ENCODE data around the gene COX7A2L. TPM values are rescaled to one million over a fixed set of nuclear protein-coding genes. Genes with fewer than 3 reads are reported as not detected.

COX7A2L gene
- polyA plus RNA-seq, 1 donor (not counting 4 experiments of a cell fraction or from before 2014, with no cell fraction given): 172 TPM

GRCh38 chr2:42364658-42365057 is 3.6 kb upstream of the COX7A2L start:
- Histone ChIP-seq H3K36me3 (ENCODE audit: control insufficient read depth in 2 of 2, extremely low read depth in 1 of 2, insufficient read depth in 2 of 2, low read length in 2 of 2) (no peaks in the 10 kb centered on the region), H3K79me2 (ENCODE audit: control insufficient read depth, insufficient read depth, low read length) (peaks cover 14% of the 10 kb centered on the region), H3K4me3 (ENCODE audit: control insufficient read depth in 2 of 3, extremely low read depth in 1 of 3, insufficient read depth in 2 of 3, low read depth in 1 of 3, low read length in 3 of 3) (no peak overlapping the region), H3K4me2 (ENCODE audit: control insufficient read depth, extremely low read depth, insufficient read depth, low read depth, low read length) (no peak overlapping the region), H3K27ac (ENCODE audit: control insufficient read depth, insufficient read depth, low read length) (no peak overlapping the region), H4K20me1 (ENCODE audit: control insufficient read depth, extremely low read depth, insufficient read depth, low read length) (no peaks in the 10 kb centered on the region), H3K4me1 (ENCODE audit: control insufficient read depth, extremely low read depth, insufficient read depth, low read length) (peaks cover 28% of the 10 kb centered on the region), H2AFZ (ENCODE audit: control insufficient read depth, low read length) (no peak overlapping the region), H3K9me1 (ENCODE audit: control insufficient read depth, extremely low read depth, insufficient read depth, low read length) (no peaks in the 10 kb centered on the region), H3K9me3 (ENCODE audit: control insufficient read depth, low read depth, low read length) (no peaks in the 10 kb centered on the region), H3K9ac (ENCODE audit: control insufficient read depth, extremely low read depth, insufficient read depth, low read length) (no peak overlapping the region), H3K27me3 (ENCODE audit: control insufficient read depth, extremely low read depth, insufficient read depth, low read length) (no peaks in the 10 kb centered on the region)
- FAIRE-seq: no peak
- dilution Hi-C loops (cut with MboI; ENCODE audit: extremely low pct_ligation_motif_present, low sequenced_read_pairs): no loop called here
- TF ChIP-seq EZH2 (IDR thresholded peaks at IDR 0.05; ENCODE audit: low read length) (no peak), CTCF (optimal IDR thresholded peaks at IDR 0.05 in 1 of 3, IDR thresholded peaks at IDR 0.05 in 1 of 3, conservative IDR thresholded peaks at IDR 0.05 in 1 of 3; ENCODE audit: extremely low read depth in 1 of 3, insufficient read depth in 2 of 3, low read length in 3 of 3) (no peak)
- DNase-seq (ENCODE audit: low read depth, low spot score): no peak

GRCh38 chr2:42363413-42363812 is 2.4 kb upstream of the COX7A2L start:
- no peaks in the 10 kb centered on the region for H3K36me3 ChIP-seq (ENCODE audit: control insufficient read depth in 2 of 2, extremely low read depth in 1 of 2, insufficient read depth in 2 of 2, low read length in 2 of 2)
- H2AFZ ChIP-seq (ENCODE audit: control insufficient read depth, low read length): no peak overlapping the region
- no peak for TF ChIP-seq CTCF (optimal IDR thresholded peaks at IDR 0.05 in 1 of 3, IDR thresholded peaks at IDR 0.05 in 1 of 3, conservative IDR thresholded peaks at IDR 0.05 in 1 of 3; ENCODE audit: extremely low read depth in 1 of 3, insufficient read depth in 2 of 3, low read length in 3 of 3)
- no peak for TF ChIP-seq EZH2 (IDR thresholded peaks at IDR 0.05; ENCODE audit: low read length)
- H3K9me1 ChIP-seq (ENCODE audit: control insufficient read depth, extremely low read depth, insufficient read depth, low read length): no peaks in the 10 kb centered on the region
- H3K4me3 ChIP-seq (ENCODE audit: control insufficient read depth in 2 of 3, extremely low read depth in 1 of 3, insufficient read depth in 2 of 3, low read depth in 1 of 3, low read length in 3 of 3): no peak overlapping the region
- H3K27me3 ChIP-seq (ENCODE audit: control insufficient read depth, extremely low read depth, insufficient read depth, low read length): no peaks in the 10 kb centered on the region
- peaks cover 26% of the 10 kb centered on the region for H3K79me2 ChIP-seq (ENCODE audit: control insufficient read depth, insufficient read depth, low read length)
- no peak overlapping the region for H3K9ac ChIP-seq (ENCODE audit: control insufficient read depth, extremely low read depth, insufficient read depth, low read length)
- dilution Hi-C loops (cut with MboI; ENCODE audit: extremely low pct_ligation_motif_present, low sequenced_read_pairs): no loop called here
- no peak overlapping the region for H3K27ac ChIP-seq (ENCODE audit: control insufficient read depth, insufficient read depth, low read length)
- no peaks in the 10 kb centered on the region for H4K20me1 ChIP-seq (ENCODE audit: control insufficient read depth, extremely low read depth, insufficient read depth, low read length)
- no peak for FAIRE-seq
- no peaks in the 10 kb centered on the region for H3K9me3 ChIP-seq (ENCODE audit: control insufficient read depth, low read depth, low read length)
- H3K4me2 ChIP-seq (ENCODE audit: control insufficient read depth, extremely low read depth, insufficient read depth, low read depth, low read length): no peak overlapping the region
- no peak for DNase-seq (ENCODE audit: low read depth, low spot score)
- peaks cover 19% of the 10 kb centered on the region for H3K4me1 ChIP-seq (ENCODE audit: control insufficient read depth, extremely low read depth, insufficient read depth, low read length)

Data from keratinocyte (primary cell).